Measurements from ENCODE around the gene EIPR1. TPM values are rescaled to one million over a fixed set of nuclear protein-coding genes. Genes with fewer than 3 reads are reported as not detected.

The EIPR1 gene
- total RNA-seq, 1 donor from 2014 or later, result 32.0 TPM

DNA sequence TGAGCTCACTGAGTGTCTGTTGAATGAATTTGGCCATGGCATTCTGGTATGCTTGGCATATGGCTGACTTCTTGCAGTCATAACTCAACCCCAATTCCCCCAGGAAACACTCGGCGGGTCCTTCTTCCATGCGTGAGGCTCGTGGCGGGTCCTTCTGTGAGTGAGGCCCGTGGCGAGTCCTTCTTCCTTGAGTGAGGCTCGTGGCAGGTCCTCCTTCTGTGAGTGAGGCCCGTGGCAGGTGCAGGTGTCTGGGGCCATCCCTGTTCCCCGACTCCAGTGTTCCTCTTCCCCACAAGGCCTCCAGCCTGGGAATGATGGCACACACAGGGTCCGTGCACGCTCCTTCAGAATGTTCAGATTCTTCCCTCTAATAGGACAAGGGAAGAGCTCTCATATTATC, 169.0 kb downstream of the EIPR1 start:
- no peaks in the 10 kb centered on the region for H3K4me1 Mint-ChIP-seq (ENCODE audit: low read depth)
- no peaks in the 10 kb centered on the region for H3K9me3 Mint-ChIP-seq (ENCODE audit: low read depth)
- H3K27ac Mint-ChIP-seq, result no peak overlapping the region
- peaks cover 6% of the 10 kb centered on the region for H3K36me3 Mint-ChIP-seq (ENCODE audit: insufficient read depth)
- no peaks in the 10 kb centered on the region for H3K27me3 Mint-ChIP-seq
- no peak overlapping the region for H3K4me3 Mint-ChIP-seq (ENCODE audit: low read depth)
- TF ChIP-seq, protein P1, sequence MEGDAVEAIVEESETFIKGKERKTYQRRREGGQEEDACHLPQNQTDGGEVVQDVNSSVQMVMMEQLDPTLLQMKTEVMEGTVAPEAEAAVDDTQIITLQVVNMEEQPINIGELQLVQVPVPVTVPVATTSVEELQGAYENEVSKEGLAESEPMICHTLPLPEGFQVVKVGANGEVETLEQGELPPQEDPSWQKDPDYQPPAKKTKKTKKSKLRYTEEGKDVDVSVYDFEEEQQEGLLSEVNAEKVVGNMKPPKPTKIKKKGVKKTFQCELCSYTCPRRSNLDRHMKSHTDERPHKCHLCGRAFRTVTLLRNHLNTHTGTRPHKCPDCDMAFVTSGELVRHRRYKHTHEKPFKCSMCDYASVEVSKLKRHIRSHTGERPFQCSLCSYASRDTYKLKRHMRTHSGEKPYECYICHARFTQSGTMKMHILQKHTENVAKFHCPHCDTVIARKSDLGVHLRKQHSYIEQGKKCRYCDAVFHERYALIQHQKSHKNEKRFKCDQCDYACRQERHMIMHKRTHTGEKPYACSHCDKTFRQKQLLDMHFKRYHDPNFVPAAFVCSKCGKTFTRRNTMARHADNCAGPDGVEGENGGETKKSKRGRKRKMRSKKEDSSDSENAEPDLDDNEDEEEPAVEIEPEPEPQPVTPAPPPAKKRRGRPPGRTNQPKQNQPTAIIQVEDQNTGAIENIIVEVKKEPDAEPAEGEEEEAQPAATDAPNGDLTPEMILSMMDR (IDR thresholded peaks at IDR 0.05; ENCODE audit: unreplicated experiment), result no peak
- DNase-seq (ENCODE audit: low spot score, unreplicated experiment), result no peak

DNA sequence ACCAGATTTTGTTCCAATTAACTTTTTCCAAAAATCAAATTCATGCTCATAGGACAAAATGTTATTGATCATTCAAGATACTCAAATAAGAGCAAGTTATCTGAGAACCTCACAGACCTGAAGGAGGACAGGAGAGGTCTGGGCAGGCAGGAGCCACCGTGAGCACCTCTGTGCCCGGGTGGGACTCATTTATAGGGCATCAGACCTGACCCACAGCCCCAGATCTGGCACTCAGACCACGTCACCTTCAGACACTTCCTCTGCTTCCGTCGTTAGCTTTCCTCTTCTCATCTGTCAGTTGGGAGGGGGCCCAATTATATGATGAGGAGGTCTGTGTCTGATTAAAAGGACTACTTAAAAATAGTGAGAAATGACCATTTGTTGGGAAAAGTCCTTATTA, 169.4 kb downstream of the EIPR1 start:
- Mint-ChIP-seq H3K4me1 (ENCODE audit: low read depth) (no peaks in the 10 kb centered on the region), H3K27ac (no peak overlapping the region), H3K9me3 (ENCODE audit: low read depth) (no peaks in the 10 kb centered on the region), H3K27me3 (no peaks in the 10 kb centered on the region), H3K36me3 (ENCODE audit: insufficient read depth) (peaks cover 5% of the 10 kb centered on the region), H3K4me3 (ENCODE audit: low read depth) (no peak overlapping the region)
- no peak for DNase-seq (ENCODE audit: low spot score, unreplicated experiment)
- TF ChIP-seq, protein P1 (IDR thresholded peaks at IDR 0.05; ENCODE audit: unreplicated experiment), result no peak

DNA sequence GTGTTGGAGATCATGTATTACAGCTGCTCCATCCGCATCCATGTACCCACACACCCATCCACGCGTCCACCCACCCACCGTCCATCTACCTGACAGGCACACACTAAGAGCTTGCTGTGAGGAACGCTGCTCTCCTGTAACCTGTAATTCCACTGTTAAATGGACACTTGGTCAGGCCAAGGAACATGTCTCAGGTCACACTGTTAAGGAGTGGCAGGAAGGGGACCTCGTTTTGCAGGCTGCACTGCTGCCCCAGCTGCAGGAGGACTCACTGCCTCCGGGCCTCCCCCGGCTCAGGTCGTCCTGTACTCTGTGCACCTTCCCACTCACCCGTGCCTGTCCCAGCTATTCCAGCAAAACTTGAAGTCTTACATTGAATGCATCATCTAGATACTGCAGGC, 170.5 kb downstream of the EIPR1 start:
- no peak for DNase-seq (ENCODE audit: low spot score, unreplicated experiment)
- Mint-ChIP-seq H3K27me3 (no peaks in the 10 kb centered on the region), H3K4me3 (ENCODE audit: low read depth) (no peak overlapping the region), H3K36me3 (ENCODE audit: insufficient read depth) (peaks cover 7% of the 10 kb centered on the region), H3K4me1 (ENCODE audit: low read depth) (no peaks in the 10 kb centered on the region), H3K27ac (no peak overlapping the region), H3K9me3 (ENCODE audit: low read depth) (no peaks in the 10 kb centered on the region)
- TF ChIP-seq, protein P1 (IDR thresholded peaks at IDR 0.05; ENCODE audit: unreplicated experiment), result no peak

DNA sequence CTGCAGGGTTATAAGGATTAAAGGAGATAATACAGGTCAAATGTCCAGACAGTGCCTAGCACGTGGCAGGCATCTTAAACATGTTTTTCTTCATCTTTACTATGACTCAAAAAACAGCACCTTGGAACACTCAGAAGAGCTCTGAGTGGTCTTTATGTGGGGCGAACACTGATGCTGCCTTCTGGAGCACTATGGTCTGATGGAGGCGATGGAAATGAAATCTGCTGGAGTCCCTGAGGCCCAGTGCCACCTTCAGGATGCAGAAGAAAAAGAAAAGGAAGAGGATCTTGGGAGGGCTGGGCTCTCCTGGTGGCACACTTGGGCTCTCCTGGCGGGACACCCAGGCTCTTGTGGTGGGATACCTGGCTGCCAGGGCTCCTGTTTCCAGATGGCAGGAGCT, 171.8 kb downstream of the EIPR1 start:
- Mint-ChIP-seq H3K9me3 (ENCODE audit: low read depth) (no peaks in the 10 kb centered on the region), H3K4me1 (ENCODE audit: low read depth) (no peaks in the 10 kb centered on the region), H3K36me3 (ENCODE audit: insufficient read depth) (peaks cover 6% of the 10 kb centered on the region), H3K27me3 (no peaks in the 10 kb centered on the region), H3K27ac (no peak overlapping the region), H3K4me3 (ENCODE audit: low read depth) (no peak overlapping the region)
- TF ChIP-seq, protein P1 (IDR thresholded peaks at IDR 0.05; ENCODE audit: unreplicated experiment), result no peak
- no peak for DNase-seq (ENCODE audit: low spot score, unreplicated experiment)

DNA sequence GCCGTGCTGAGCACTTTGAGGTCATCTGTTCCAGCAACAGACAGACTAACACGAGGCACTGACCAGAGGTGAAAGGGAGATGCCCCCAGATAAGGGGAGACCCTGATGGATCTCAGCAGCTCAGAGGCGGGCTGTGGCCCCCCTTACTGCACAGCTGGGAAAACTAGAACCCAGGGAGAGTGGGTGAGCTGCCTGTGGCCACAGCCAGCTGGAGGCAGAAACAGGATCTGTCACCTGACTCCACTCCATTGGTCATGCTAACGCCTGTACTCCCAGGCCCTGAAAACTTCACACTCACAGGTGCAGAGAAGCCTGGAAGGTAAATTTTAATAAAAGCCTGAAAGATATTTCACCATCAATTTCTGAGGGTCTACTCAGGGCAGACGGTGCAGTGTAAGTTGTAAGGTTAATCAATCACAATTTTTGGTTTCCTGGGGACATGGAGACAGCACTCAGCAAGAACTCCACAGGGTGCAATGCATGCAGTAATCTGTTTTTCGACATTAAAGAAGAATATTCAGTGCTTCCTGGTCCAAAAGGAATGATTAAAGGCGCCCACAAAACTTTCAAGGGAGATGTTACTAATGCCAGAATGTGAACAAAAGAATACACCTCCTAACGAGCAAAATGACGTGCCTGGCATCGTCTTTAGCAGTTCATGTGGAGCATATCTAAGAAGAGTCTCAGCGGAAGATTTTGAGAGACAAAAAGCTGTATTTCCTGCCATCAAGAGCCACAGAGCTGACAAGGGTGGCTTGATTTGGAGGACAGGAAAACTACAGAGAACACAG, 173.4 kb downstream of the EIPR1 start:
- H3K4me1 Mint-ChIP-seq (ENCODE audit: low read depth), result no peaks in the 10 kb centered on the region
- peaks cover 6% of the 10 kb centered on the region for H3K36me3 Mint-ChIP-seq (ENCODE audit: insufficient read depth)
- no peak overlapping the region for H3K4me3 Mint-ChIP-seq (ENCODE audit: low read depth)
- no peak for DNase-seq (ENCODE audit: low spot score, unreplicated experiment)
- no peaks in the 10 kb centered on the region for H3K27me3 Mint-ChIP-seq
- TF ChIP-seq, protein P1 (IDR thresholded peaks at IDR 0.05; ENCODE audit: unreplicated experiment), result no peak
- H3K9me3 Mint-ChIP-seq (ENCODE audit: low read depth), result no peaks in the 10 kb centered on the region
- no peak overlapping the region for H3K27ac Mint-ChIP-seq
